ENCODE results near the gene KCNQ1.
"Not testable (repeated sequence)": the region's sequence is repeated elsewhere in the genome, so short reads cannot be mapped to it uniquely, and the experiment has no call there.

The KCNQ1 gene

DNA sequence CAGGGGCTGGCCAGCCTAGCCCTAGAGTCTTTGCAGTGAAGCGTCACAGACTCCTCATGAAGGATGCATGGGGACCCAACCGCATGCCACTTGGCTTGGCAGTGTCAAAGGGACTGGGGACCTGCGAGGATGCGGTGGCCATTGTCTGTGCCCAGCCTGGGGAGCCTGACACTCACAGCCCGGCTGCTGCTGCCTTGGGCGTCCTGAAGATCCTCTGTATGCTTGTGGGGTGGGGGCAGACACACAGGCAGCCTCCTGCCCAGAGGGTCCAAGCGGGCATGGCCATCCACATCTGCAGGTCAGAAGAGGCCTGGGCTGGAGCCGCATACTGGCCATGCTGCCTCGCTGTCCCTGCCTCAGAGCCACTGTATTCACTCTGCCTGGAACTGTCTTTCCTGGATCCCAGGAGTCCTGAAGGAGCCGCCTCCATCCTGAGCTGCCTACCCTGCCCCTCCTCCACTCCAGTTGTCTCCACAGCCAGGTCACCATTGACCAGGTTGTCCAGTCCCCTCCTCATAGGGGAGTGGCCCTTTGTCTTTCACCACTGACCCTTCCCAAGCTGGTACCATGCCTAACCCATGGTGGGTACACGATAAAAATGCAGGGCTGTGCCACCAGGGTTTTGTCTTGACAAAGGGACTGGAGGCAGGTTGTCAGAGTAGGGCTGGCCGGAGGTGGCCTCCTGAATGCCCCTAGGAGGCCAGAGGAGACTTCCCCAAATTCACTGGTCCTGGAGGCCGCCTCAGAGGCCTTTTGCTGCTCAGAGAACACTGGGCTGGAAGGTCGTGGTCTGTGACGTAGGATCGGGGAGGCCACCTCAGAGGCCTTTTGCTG is 148.0 kb downstream of the KCNQ1 start:
- DNase-seq (ENCODE audit: low spot score), result peak; percentile 9

DNA sequence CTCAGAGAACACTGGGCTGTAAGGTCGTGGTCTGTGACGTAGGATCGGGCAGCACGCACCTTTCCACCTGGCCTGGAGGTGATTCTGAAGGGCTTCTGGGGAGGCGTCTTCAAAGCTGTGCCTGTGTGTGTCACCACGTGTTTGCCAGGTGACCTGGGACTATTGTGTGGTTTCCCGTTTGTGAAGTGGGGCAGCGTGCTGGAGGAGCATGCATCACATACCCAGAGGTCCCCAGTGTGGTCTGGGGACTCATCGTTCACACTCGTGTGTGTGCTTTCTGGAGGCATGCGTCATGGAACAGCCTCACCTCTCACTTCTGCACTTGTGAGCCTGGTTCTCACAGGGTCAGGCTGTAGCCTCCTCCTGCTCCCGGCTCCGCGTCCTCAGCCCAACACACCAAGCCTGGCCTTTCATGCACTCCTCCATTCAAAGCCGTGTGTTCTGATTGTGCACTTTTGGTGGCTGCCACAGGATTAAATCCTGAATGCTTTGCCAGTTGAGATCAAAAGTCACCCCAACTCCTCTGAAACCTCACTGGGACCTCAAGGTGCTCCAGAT is 148.7 kb downstream of the KCNQ1 start:
- no peak for DNase-seq (ENCODE audit: low spot score)

DNA sequence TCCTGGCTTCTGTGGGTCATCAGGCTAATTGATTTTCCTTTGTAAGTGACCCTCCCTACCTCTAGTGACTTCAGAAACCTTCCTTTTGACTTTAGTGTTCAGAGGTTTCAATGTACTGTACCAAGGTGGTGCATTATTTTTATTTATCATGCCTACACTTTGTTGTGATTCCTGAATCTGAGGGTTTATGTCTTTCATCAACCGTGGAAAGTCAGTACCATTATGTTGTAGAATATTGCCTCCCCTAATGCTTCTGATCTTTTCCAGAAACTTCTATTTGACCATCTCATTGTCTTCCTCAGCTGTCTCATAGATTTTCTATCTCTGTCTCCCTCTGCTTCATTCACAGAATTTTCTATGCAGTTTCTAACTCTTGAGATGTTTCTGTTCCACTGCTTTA is 149.5 kb downstream of the KCNQ1 start:
- no peak for DNase-seq (ENCODE audit: low spot score)

DNA sequence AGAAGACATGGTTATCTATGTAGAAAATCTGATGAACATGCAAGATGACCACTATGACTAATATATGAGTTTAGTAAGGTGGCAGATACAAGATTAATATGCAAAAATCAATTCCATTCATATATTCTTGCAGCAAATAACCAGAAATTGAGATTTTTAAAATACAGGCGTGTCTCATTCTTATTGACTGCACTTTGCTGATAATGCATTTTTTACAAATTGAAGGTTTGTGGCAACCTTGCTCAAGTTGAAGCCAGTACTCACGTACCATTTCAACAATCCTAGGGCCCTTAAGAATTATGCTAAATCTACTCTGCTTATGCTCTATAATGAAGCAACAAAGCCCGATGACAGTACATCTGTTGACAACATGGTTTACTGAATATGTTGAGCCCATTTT is 150.4 kb downstream of the KCNQ1 start:
- no peak for DNase-seq (ENCODE audit: low spot score)

DNA sequence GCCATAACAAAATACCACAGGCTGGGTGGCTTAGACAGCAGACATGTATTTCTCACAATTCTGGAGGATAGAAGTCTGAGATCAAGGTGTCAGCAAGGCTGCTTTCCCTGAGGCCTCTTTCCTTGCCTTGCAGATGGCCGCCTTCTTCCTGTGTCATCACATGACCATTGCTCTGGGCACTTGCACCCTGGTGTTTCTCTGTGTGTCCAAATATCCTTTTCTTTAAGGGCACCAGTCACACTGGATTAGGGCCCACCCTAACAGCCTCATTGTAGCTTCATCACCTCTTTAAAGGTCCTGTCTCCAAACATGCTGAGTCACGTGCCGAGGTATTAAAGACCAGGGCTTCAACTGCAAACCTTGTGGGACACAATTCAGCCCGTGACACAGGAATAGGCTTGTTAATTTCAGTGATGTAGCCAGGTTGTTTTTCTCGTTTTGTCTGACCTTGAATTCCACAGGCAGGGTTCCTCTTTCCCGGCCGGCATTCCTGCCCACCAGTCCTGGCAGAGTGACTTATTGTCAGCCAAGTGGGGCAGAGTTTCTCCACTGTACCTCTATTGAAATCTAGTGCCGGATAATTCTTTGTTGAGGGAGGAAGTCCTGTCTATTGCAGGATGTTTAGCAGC is 154.9 kb downstream of the KCNQ1 start:
- no peak for DNase-seq (ENCODE audit: low spot score)

DNA sequence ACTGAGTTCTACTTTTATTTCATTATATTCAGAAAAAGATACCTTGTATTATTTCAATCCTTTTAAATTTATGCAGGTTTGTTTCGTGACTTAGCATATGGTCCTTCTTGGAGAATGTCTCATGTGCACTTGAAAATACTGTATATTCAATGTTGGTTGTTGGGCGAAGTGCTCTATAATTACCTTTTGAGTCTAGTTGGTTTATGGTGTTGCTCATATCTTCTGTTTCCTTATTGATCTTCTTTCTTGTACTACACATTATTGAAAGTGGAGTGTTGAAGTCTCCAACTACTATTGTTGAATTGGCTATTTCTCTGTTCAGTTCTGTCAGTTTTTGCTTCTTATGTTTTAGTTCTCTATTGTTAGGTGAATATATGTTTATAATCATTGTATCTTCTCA is 164.5 kb downstream of the KCNQ1 start:
- DNase-seq (ENCODE audit: low spot score), result no peak

DNA sequence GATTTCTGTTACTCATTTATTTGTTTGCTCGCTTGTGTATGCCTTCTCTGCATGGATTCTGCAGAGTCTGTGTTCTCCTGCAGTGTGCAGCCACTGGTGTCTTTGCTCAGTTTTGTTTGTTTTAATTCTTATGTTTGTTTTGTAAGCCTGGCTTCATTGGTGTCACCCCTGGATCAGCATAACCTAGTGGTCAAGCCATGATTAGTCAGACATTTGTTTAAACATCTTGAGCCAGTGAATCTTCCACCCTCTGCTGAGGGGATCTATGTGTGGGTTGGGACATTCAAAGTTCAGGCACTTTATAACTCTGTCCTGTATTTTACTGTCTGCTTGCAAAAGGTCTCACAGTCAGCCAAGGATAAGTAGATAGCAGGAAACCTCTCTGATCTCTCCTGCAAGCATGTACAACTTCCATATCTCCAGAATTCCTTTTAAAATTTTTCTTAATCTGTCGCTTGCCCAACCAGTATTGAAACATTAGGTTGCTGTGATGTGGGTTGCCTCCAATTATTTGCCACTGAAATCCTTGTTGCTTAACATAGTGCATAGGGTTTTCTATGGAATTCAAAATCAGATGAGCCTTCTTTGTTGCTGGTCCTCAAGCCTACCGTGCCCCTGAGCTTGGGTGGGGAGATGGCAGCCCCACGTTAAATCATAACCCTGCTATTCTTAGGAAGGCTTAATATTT is 168.2 kb downstream of the KCNQ1 start:
- no peak for DNase-seq (ENCODE audit: low spot score)

DNA sequence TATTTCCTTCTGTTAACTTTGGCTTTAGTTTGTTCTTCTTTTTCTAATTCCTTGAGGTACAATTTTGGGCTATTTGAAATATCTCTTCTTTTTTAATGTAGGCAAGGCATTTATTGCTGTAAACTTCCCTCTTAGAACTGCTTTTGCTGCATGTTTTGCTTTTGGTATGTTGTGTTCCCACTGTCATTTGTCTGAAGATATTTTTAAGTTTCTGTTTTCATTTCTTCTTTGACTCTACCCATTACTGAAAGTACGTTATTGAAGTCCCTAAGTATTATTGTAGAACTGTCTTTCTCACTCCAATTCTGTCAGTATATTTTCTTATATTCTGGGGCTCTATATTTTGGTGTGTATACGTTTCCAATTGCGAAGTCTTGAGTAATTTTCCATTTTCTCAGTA is 177.1 kb downstream of the KCNQ1 start:
- DNase-seq (ENCODE audit: low spot score), result no peak

DNA sequence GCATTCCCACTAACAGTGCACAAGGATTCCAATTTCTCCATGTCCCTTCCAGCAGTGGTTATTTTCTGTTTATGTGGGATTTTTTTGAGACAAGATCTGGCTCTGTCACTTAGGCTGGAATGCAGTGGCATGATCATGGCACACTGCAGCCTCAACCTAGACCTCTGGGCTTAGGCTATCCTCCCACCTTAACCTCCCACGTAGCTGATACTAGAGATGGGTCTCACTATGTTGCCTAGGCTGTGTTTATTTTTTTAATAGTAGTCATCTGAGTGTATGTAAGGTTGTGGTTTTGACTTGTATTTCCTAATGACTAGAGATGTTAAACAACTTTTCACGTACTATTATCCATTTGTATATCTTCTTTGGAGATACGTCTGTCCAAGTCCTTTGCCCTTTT is 180.4 kb downstream of the KCNQ1 start:
- DNase-seq (ENCODE audit: low spot score), result no peak

DNA sequence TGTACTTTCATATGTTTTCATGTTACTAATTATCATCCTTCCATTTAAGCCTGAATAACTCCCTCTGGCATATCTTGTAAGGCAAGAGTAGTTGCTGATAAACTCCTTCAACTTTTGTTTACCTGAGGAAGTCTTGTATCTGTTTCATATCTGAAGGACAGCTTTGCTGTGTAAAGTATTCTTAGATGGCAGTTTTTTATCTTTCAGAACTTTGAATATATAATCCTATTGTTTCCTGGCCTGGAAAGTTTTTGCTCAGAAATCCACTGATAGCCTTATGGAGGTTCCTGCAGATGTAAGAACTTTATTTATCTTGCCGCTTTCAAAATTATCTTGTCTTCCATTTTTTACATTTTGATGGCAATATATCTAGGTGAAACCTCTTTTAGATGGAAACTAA is 185.9 kb downstream of the KCNQ1 start:
- no peak for DNase-seq (ENCODE audit: low spot score)

DNA sequence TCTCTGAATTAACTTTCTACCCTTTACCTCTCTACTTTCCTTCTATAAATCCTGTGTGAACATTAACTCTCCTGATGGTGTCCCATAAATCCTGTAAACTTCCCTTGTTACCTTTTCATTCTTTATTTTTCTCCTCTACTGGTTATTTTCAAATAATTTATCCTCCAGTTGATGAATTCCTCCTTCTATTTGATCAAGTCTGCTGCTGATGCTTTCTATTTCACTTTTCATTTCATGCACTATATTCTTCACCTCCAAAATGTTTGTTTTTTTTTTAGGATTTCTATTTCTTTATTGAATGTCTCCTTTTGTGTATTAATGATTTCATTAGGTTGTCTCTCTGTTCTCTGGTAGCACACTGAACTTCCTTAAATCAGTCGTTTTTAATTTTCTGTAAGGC is 186.4 kb downstream of the KCNQ1 start:
- DNase-seq (ENCODE audit: low spot score), result no peak

DNA sequence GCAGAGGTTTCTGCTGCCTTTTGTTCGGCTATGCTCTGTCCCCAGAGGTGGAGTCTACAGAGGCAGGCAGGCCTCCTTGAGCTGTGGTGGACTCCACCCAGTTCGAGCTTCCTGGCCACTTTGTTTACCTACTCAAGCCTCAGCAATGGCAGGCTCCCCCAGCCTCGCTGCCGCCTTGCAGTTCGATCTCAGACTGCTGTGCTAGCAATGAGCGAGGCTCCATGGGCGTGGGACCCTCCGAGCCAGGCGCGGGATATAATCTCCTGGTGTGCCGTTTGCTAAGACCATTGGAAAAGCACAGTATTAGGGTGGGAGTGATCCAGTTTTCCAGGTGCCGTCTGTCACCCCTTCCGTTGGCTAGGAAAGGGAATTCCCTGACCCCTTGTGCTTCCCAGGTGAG is 195.0 kb downstream of the KCNQ1 start:
- DNase-seq (ENCODE audit: low spot score), result not testable (repeated sequence)

DNA sequence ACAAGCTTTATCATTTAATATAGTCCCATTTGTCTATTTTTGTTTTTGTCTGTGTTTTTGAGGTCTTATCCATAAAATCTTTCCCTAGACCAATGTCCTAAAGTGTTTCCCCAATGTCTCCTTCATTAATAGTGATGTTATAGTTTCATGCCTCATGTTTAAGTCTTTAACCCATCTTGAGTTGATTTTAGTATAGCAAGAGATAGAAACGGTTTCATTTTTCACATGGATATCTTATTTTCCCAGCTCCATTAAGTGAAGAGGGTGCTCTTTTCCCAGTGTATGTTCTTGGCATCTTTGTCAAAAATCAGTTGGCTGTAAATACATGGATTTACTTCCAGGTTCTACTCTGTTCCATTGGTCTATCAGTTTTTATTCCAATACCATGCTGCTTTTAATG is 196.8 kb downstream of the KCNQ1 start:
- DNase-seq (ENCODE audit: low spot score), result no peak

DNA sequence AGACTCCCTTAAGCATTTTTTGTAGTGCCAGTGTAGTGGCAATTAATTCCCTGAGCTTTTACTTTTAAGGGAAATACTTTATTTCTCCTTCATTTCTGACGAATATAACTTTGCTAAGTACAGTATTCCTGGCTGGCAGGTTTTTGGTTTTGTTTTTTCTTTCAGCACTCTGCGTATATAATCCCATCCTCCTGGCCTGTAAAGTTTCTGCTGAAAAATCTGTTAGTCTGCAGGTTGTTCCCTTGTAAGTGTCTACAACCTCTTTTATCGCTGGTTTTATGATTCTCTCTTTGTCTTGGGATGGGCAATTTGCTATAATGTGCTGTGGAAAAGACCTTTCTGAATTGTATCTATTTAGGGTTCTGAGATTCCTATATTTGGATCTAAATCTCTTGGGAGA is 198.9 kb downstream of the KCNQ1 start:
- no peak for DNase-seq (ENCODE audit: low spot score)

DNA sequence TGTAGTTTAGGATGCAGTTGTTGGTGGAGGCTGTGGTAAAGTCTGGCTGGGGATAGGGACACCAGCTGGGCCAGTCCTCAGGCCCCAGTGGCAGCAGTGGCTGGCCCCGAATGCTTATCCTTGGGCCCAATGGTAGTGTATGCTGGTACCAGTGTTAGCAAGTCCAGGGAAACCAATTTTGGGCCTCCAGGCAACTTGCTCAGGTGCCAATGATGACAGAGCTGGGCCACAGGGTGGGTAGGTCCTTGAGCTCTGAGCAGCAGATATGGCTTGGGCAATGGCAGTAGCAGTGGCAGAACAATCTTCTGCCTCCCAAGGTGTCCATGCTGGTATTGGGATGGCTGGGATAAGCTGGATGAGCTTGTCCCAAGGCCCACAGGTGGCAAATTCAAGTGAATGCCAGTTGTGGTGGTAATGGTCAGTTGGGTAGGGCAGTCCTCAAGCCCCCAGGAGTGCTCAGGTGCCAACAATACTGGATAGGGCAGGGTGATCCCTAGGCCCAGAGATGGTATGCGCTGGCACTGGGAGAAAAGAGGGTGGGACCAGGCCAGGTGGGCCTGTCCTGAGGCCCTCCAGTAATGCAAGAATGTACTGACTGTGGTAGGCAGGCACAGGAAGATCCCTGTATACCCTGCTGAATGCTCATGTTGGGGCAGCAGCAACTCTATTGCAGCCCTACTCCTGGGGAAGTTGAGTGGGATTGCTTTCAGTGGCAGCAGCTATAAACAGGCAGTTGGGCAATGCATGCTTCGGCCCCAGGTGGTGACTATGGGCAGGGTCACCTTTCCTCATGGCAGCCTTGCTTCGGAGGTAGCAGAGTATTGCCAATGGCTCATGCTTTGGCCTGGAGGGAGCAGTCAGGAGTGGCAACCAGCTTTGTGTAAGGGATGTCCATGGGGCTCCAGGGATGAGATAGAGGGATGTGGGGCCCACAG is 200.3 kb downstream of the KCNQ1 start:
- no peak for DNase-seq (ENCODE audit: low spot score)

DNA sequence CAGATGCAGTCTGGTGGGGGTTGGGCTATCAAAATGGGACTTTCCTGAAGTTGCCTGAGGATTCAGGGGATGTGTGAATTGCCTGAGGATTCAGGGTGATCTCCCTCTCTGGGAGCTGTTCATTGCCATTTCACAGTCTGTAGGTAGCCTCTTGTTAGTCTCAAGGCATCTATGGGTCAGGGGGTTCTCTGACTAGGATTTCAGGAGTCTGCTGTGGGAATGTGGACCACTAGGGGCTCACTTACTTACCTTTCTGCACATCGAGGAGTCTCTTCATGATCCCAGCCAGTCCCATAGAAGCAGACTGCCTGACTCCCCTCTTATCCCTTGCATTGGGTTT is 200.9 kb downstream of the KCNQ1 start:
- no peak for DNase-seq (ENCODE audit: low spot score)

DNA sequence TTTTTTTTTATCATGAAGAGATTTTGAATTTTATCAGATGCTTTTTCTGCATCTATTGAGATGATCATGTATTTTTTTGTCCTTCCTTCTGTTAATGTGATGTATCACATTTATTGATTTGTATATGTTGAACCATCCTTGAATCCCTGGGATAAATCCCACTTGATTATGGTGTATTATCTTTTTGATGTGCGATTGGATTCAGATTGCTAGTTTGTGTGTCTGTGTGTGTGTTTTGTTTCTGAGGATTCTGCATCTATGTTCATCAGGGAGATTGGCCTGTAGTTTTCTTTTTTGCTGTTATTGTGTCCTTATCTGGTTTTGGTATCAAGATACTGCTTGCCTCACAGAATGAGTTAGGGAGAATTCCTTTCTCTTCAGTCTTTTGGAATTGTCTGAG is 202.4 kb downstream of the KCNQ1 start:
- no peak for DNase-seq (ENCODE audit: low spot score)

DNA sequence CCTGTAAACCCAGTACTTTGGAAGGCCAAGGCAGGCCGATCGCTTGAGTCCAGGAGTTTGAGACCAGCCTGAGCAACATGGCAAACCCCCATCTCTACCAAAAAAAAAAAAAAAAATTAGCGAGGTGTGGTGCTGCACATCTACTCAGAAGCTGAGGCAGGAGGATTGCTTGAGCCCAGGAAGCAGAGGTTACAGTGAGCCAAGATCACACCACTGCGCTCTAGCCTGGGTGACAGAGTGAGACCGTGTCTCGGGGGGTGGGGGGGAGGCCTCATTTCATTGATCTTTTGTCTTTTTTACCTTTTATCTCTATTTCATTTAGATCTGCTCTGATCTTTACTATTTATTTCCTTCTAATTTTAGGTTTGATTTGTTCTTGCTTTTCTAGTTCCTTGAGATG is 203.1 kb downstream of the KCNQ1 start:
- DNase-seq (ENCODE audit: low spot score), result no peak

DNA sequence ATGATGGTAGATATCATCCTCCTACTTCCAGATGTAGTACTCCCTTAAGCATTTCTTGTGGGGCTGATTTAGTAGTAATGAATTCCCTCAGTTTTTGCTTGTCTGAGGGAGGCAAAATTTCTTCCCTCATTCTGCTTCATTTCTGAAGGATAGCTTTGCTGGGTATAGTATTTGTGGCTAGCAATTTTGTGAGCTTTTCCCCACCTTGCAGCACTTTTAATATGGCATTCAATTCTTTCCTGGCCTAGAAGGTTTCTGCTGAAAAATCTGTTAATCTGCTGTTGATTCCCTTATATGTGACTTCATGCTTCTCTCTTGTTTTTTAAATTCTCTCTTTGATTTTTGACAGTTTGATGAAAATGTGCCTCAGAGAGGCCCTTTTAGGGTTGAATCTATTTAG is 204.6 kb downstream of the KCNQ1 start:
- no peak for DNase-seq (ENCODE audit: low spot score)

DNA sequence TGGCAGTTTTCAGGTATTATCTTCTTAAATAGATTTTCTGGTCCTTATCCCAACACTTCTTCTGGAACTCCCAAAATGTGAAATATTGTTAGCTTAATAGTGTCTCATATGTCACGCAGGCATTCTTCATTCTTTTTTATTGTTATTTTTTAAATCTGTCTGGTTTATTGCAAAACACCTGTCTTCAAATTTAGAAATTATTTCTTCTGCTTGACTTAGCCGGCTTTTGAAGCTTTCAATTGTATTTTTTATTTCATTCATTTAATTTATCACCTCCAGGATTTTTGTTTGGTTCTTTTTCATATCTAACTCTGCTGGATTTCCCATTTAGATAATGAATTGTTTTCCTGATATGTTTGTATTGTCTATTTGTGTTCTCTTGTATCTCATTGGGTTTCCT is 205.0 kb downstream of the KCNQ1 start:
- no peak for DNase-seq (ENCODE audit: low spot score)

DNA sequence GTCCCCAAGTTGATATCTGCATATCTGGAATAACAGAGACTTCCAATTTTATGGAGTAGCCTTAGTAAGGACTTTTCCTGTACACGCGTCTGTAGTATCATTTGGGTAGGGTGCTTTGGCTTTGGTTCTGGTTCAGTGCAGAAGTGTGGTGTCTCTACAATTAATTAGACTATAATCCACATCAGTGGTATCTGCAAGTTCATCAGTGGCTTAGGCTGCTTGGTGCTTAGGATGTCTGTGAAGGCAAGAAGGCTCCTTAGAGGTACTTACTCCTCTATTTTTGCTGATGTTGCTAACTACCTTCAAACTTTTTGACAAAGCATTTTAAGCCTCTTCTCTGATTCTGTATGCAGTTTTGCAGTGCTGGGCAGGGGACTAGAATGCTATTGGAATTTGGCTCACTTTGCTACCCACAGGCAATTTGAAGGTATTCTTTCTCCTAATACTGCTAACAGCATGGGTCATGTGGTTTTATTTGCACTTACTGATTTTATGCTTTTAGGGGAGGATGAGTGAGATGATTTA is 205.6 kb downstream of the KCNQ1 start:
- no peak for DNase-seq (ENCODE audit: low spot score)

Data from AG20443 (cell line).